Measurements from ENCODE around the gene NCMAP. TPM values are rescaled to one million over a fixed set of nuclear protein-coding genes. Genes with fewer than 3 reads are reported as not detected.

The NCMAP gene
- total RNA-seq, 1 experiment from 2014 or later, result 0.33 TPM

DNA sequence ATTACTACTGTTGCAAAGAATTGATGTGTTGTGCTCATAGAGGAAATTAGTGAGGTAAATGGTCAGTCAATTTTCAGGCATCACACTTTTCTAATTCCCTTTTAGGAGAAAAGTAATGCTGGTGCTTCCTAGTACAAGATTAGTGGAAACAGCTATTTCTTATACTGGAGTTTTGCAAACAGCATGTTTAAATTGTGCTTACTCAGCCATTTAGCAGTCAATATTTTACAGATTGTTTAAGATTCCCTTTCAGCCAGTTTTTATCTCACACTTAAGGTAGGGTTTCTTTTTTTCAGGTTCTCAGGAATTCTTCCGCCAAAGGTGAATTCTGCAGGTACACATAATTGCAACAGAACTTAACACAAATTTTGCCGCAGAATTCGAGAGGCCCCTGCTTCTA, 98.1 kb downstream of the NCMAP start:
- no peak overlapping the region for H3K27ac ChIP-seq (ENCODE audit: low read length)
- no peak for ATAC-seq
- ChIA-PET POLR2A (interaction anchor here (0.6 kb wide), 1 partner anchor 10 kb away, joined by 9 read pairs; no protein-coding TSS in a partner anchor), CTCF (no interaction called here)
- no peak overlapping the region for H3K4me3 ChIP-seq (ENCODE audit: low read depth in 2 of 2, low read length in 2 of 2)
- H3K4me1 ChIP-seq (ENCODE audit: control insufficient read depth, insufficient read depth, low read length), result no peaks in the 10 kb centered on the region
- intact Hi-C loops (cut with micrococcal nuclease; ENCODE audit: unreplicated experiment) (no loop called here), in situ Hi-C loops (cut with HindIII; ENCODE audit: low pct_unique_long_range_greater_than_20kb, low sequenced_read_pairs) (no loop called here)
- no peaks in the 10 kb centered on the region for H3K27me3 ChIP-seq (ENCODE audit: control insufficient read depth, insufficient read depth, low read length)
- peaks cover 90% of the 10 kb centered on the region for H3K36me3 ChIP-seq (ENCODE audit: control insufficient read depth, insufficient read depth, low read length)
- no TSS peak for BruUV-seq (replicated peaks)
- DNase-seq (ENCODE audit: low read depth, low spot score), result no peak
- no peak for TF ChIP-seq POLR2AphosphoS5 (IDR thresholded peaks at IDR 0.05; ENCODE audit: low read depth, low read length)
- TF ChIP-seq, protein P1, sequence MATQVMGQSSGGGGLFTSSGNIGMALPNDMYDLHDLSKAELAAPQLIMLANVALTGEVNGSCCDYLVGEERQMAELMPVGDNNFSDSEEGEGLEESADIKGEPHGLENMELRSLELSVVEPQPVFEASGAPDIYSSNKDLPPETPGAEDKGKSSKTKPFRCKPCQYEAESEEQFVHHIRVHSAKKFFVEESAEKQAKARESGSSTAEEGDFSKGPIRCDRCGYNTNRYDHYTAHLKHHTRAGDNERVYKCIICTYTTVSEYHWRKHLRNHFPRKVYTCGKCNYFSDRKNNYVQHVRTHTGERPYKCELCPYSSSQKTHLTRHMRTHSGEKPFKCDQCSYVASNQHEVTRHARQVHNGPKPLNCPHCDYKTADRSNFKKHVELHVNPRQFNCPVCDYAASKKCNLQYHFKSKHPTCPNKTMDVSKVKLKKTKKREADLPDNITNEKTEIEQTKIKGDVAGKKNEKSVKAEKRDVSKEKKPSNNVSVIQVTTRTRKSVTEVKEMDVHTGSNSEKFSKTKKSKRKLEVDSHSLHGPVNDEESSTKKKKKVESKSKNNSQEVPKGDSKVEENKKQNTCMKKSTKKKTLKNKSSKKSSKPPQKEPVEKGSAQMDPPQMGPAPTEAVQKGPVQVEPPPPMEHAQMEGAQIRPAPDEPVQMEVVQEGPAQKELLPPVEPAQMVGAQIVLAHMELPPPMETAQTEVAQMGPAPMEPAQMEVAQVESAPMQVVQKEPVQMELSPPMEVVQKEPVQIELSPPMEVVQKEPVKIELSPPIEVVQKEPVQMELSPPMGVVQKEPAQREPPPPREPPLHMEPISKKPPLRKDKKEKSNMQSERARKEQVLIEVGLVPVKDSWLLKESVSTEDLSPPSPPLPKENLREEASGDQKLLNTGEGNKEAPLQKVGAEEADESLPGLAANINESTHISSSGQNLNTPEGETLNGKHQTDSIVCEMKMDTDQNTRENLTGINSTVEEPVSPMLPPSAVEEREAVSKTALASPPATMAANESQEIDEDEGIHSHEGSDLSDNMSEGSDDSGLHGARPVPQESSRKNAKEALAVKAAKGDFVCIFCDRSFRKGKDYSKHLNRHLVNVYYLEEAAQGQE (IDR thresholded peaks at IDR 0.05; ENCODE audit: insufficient read depth in 1 of 2, low read depth in 2 of 2, low read length in 1 of 2), result no peak
- no peak for TF ChIP-seq TCF7L2 (IDR thresholded peaks at IDR 0.05; ENCODE audit: low read depth, low read length)
- TF ChIP-seq SIN3A (IDR thresholded peaks at IDR 0.05; ENCODE audit: borderline replicate concordance, insufficient read depth, low read depth, low read length), result no peak
- TF ChIP-seq, protein P2, sequence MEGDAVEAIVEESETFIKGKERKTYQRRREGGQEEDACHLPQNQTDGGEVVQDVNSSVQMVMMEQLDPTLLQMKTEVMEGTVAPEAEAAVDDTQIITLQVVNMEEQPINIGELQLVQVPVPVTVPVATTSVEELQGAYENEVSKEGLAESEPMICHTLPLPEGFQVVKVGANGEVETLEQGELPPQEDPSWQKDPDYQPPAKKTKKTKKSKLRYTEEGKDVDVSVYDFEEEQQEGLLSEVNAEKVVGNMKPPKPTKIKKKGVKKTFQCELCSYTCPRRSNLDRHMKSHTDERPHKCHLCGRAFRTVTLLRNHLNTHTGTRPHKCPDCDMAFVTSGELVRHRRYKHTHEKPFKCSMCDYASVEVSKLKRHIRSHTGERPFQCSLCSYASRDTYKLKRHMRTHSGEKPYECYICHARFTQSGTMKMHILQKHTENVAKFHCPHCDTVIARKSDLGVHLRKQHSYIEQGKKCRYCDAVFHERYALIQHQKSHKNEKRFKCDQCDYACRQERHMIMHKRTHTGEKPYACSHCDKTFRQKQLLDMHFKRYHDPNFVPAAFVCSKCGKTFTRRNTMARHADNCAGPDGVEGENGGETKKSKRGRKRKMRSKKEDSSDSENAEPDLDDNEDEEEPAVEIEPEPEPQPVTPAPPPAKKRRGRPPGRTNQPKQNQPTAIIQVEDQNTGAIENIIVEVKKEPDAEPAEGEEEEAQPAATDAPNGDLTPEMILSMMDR (IDR thresholded peaks at IDR 0.05), result no peak
- H3K9me3 ChIP-seq (ENCODE audit: control insufficient read depth, insufficient read depth, low read depth, low read length), result no peaks in the 10 kb centered on the region

DNA sequence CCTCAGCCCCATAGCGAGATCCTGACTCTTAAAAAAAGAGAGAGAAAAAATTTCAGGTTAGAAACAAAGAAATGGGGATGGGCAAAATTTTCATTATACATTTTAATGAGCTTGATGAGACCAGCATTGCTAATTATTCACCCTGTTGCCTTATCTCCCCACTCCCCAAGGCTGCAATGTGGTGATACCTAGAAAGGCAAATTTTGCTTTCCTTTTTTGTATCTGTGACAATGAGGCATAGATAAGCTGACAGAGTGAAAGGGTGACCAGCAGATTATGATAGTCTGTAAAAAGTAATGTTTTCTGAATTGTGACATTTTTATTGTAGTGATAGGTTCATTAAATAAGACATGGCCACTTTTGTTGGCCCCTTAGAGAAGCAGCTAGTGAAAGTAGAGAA, 100.2 kb downstream of the NCMAP start:
- Histone ChIP-seq H3K4me3 (ENCODE audit: low read depth in 2 of 2, low read length in 2 of 2) (no peak overlapping the region), H3K9me3 (ENCODE audit: control insufficient read depth, insufficient read depth, low read depth, low read length) (no peaks in the 10 kb centered on the region), H3K27ac (ENCODE audit: low read length) (no peak overlapping the region), H3K27me3 (ENCODE audit: control insufficient read depth, insufficient read depth, low read length) (no peaks in the 10 kb centered on the region), H3K36me3 (ENCODE audit: control insufficient read depth, insufficient read depth, low read length) (peaks cover 88% of the 10 kb centered on the region), H3K4me1 (ENCODE audit: control insufficient read depth, insufficient read depth, low read length) (no peaks in the 10 kb centered on the region)
- DNase-seq (ENCODE audit: low read depth, low spot score), result no peak
- ChIA-PET CTCF (no interaction called here), POLR2A (no interaction called here)
- TF ChIP-seq, protein P1 (IDR thresholded peaks at IDR 0.05; ENCODE audit: insufficient read depth in 1 of 2, low read depth in 2 of 2, low read length in 1 of 2), result no peak
- TF ChIP-seq SIN3A (IDR thresholded peaks at IDR 0.05; ENCODE audit: borderline replicate concordance, insufficient read depth, low read depth, low read length) (no peak), TCF7L2 (IDR thresholded peaks at IDR 0.05; ENCODE audit: low read depth, low read length) (no peak), POLR2AphosphoS5 (IDR thresholded peaks at IDR 0.05; ENCODE audit: low read depth, low read length) (no peak)
- TF ChIP-seq, protein P2 (IDR thresholded peaks at IDR 0.05), result no peak
- in situ Hi-C loops (cut with HindIII; ENCODE audit: low pct_unique_long_range_greater_than_20kb, low sequenced_read_pairs), result no loop called here
- intact Hi-C loops (cut with micrococcal nuclease; ENCODE audit: unreplicated experiment), result no loop called here
- no TSS peak for BruUV-seq (replicated peaks)
- ATAC-seq, result no peak

Data from Panc1 (cell line).